Astrocyte of the spinal cord (primary cell): ENCODE data around the gene OR2T5.
"Not testable (repeated sequence)": the region's sequence is repeated elsewhere in the genome, so short reads cannot be mapped to it uniquely, and the experiment has no call there.

ENCODE experiments used
- DNase-seq: peaks from one replicate; pipeline ENCODE4 v3.0.0; 2011; ENCODE audit warnings: low read depth, low spot score
- H3K4me3 ChIP-seq: 2 replicates; pipeline ENCODE4 v1.5.1; 2011; ENCODE audit warnings: low read depth, mild to moderate bottlenecking, low read length, moderate library complexity
- in situ Hi-C: cut with HindIII; loops from 2 replicates; pipeline ENCODE4 v1.10.0; 2017; ENCODE audit warnings: low sequenced_read_pairs
- TF ChIP-seq, protein P1 (sequence below): IDR thresholded peaks from 2 replicates; pipeline ENCODE4 v1.5.1; 2012; ENCODE audit warnings: low read depth, mild to moderate bottlenecking, low read length, inconsistent platforms

The OR2T5 gene

DNA sequence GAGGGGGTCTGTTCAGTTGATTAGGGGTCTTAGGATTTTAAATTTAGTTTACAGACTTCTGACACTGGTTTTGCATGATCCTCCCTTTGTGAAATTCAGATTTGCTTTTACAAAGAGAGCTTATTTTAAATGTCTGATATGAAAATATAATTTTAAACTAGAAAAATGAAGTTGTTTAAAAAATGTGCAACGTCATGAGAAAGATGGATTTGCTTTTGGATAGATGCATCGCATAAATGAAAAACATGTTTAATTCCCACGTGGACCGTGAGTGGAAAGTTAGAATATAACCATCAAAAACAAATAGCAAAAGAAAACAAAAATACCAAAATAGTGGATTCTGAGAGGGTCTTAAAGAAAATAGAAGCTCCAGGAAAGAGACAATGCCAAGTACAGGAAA lies 17.2 kb upstream of the OR2T5 start:
- in situ Hi-C loops = no loop called here
- TF ChIP-seq, protein P1, sequence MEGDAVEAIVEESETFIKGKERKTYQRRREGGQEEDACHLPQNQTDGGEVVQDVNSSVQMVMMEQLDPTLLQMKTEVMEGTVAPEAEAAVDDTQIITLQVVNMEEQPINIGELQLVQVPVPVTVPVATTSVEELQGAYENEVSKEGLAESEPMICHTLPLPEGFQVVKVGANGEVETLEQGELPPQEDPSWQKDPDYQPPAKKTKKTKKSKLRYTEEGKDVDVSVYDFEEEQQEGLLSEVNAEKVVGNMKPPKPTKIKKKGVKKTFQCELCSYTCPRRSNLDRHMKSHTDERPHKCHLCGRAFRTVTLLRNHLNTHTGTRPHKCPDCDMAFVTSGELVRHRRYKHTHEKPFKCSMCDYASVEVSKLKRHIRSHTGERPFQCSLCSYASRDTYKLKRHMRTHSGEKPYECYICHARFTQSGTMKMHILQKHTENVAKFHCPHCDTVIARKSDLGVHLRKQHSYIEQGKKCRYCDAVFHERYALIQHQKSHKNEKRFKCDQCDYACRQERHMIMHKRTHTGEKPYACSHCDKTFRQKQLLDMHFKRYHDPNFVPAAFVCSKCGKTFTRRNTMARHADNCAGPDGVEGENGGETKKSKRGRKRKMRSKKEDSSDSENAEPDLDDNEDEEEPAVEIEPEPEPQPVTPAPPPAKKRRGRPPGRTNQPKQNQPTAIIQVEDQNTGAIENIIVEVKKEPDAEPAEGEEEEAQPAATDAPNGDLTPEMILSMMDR = no peak
- no peak for DNase-seq
- H3K4me3 ChIP-seq = no peak overlapping the region

DNA sequence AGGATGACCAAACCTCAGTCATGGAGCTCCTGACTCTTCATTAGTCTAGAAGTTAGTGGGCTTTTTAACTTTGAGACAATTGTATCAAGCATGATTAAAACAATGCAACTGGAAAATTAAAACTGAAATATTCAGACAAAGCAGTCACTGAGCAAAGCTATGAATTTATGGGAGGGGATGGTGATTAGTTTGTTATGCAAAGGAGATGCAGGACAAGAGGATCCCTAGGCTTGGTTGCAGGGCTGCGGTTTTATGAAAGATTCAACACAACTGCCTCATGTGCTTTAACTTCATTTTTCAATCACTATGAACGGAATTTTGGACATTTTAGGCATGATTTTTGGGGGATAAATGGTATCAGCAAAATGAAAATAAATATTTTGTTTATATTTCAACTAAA lies 16.3 kb upstream of the OR2T5 start:
- H3K4me3 ChIP-seq, DNase-seq, in situ Hi-C loops: not testable (repeated sequence)

DNA sequence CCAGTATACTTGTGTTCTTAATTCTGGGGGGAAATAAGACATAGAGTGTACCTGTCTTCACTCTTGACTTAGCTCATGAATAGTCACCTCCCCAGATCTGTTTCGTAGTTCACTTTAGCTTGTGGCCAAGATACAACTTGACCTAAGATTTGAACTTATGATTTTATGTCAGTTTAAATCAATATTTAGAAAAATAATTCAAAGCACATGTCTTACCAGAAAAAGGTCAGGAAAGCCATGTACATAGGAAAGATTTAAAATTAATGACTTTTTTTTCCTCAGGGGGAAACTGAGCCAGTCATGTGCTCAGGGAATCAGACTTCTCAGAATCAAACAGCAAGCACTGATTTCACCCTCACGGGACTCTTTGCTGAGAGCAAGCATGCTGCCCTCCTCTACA lies 15.3 kb upstream of the OR2T5 start, which contains the start of gene OR2T3:
Gene OR2T3, plus strand, starts transcription at position 301 of the 400 bp plus-strand sequence. Its CDS starts 0 bp downstream, at position 301.
- DNase-seq, H3K4me3 ChIP-seq, in situ Hi-C loops: not testable (repeated sequence)

DNA sequence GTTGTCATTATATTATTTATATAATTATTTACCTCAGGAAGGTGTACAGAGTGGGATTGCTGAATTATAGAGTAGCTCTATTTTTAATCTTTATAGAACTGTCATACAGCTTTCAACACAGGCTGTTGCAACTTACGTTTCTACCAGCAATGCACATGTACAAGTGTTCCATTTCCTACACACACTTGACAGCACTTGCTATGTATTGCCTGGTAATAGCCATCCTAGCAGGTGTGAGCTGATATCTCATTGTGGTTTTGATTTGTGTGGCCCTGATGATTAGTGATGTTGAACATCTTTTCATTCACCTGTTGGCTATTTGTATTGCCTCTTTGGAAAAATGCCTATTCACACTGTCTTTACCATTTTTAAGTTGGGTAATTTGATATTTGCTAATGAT lies 12.7 kb upstream of the OR2T5 start:
- H3K4me3 ChIP-seq, DNase-seq, in situ Hi-C loops: not testable (repeated sequence)

DNA sequence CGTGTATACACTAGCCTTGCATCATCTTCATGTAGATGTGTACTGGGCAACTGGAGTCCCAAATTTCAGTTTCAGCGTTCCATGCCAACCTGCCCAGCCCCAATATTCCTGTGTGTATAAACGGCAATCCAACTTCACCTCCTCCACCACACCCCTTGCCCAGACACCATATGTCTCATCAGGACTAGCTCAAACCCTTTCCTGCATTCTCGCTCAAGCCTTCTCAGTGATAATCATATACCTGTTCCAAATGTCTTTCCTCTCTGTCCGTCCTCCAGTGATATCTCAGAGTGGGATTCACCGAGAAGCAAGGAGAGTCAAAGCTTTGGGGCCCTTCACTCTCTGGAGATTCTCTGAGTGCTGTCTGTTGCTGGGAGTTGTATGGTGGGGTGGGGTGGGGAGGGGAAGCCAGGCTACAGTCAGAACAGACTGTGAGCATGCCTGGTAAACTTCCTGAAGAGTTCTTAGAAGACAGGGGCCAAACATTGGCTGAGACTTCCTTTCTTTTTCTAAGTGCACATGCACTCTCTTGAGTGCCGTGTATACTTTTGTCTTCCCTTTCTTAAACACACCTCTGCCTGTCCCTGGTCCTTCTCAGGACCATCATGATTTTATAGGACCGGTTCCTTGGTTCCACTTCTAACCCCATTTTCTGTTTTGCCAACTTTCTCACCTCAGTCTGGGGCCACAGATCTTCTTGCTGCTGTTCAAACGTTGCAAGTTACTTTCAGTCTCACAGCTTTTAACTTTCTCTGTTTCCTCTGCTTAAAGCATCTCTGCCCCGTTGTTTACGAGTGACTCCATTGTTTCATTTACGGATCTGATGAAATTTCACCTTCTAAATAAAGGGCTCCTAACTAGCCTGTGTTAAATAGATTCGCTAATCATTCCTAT lies 6.5 kb upstream of the OR2T5 start:
- DNase-seq, in situ Hi-C loops, H3K4me3 ChIP-seq: not testable (repeated sequence)

DNA sequence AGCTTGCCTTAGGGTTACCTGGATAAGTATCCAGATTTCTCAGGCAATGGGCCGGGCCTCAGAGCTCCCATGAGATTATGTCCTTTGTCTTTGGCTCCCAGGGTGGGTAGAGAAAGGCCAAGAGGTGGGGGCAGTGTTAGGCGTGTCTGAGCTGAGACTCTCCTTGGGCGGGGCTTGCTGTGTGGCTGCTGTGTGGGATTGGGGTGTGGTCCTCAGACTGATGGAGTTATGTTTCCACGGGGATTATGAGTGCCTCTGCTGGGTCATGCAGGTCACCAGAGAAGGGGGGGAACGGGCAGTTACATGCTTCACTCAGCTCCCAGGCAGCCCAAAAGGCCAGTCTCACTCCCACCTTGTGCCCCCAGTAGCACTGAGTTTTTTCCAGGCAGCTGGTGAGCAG lies 8.3 kb downstream of the OR2T5 start:
- DNase-seq, H3K4me3 ChIP-seq, in situ Hi-C loops: not testable (repeated sequence)

DNA sequence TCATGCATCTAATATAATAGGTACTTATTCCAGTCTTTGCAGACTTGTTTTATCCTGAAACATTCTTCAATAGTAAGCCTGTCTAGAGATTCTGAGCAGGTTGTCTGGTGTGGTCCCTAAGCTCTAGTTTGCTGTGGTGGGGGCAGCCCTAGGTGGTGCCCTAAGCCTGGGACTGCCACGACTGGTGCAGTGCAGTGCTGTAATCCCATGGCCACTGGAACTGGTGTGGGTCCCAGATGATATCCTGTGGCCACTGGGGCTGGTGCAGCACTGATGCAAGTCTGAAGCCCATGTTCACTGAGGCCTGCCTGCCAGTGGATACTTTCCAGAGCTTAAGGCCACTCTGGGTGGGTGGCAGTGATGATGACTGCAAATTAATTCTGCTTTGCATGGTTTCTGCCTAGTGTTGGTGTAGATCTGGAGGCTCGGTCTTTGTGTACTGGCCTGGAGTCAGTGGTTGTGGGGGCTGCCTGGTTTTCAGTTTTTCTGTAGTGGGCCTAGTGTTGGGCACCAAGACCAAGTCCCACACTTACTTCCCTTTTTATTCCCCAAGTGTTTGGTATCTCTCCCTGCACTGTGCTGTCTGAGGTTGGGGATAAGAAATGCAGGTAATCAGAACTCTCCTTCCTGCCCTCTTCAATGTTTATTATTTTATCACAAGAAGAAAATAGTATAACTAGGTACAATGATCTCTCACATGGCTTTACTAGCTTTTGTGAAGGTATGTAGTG lies 12.1 kb downstream of the OR2T5 start:
- DNase-seq, in situ Hi-C loops, H3K4me3 ChIP-seq: not testable (repeated sequence)

DNA sequence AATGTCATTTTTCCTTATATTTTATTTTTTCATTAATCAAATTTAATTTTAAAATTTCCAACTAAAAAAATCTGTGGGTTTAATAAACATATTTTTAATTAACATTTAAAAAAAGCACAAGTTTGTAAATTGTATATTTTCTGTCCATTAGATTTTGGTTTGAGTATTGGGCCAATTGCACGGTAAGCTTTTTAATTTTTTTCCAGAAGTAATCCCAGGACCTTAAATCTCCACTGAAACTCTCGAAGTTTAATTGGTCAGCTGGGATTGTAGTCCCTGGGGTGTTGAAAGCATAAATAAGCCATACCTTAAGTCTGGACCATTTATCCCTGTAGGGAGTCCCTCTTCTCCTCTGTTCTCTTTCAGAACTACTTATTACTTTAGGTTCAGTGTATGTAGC lies 19.4 kb downstream of the OR2T5 start, which contains the start of gene OR2G6:
Gene OR2G6, plus strand, starts transcription at position 301 of the 400 bp plus-strand sequence. CDS start 13,574 bp downstream, outside the sequence.
- in situ Hi-C loops, DNase-seq, H3K4me3 ChIP-seq: not testable (repeated sequence)

DNA sequence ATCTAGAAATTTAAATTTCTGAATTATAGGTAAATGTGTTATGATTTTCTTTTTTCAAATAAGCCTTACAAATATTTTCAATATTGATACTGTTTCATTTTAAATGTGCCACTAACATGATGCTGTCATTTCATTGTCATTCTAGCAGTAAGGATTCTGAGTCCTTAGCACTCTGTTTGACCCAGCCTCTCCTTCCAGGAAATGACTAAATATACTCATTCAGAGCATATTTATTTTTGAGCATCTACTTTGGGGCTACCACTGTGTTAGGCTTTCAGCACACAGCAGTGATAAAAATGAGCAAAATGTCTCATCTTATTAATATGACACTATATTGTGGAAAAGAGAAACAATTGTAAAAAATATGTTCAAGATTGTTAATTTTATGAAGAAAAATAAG lies 21.8 kb downstream of the OR2T5 start:
- DNase-seq, H3K4me3 ChIP-seq, in situ Hi-C loops: not testable (repeated sequence)

DNA sequence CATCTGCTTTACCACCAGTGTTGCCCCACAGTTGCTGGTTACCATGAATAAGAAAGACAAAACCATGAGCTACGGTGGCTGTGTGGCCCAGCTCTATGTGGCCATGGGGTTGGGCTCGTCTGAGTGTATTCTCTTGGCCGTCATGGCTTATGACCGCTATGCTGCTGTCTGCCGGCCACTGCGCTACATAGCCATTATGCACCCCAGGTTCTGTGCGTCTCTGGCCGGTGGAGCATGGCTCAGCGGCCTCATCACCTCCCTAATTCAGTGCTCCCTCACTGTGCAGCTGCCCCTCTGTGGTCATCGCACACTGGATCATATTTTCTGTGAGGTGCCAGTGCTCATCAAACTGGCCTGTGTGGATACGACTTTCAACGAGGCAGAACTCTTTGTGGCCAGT lies 33.5 kb downstream of the OR2T5 start:
- TF ChIP-seq, protein P1 = no peak
- in situ Hi-C loops = no loop called here
- no peak overlapping the region for H3K4me3 ChIP-seq
- no peak for DNase-seq

DNA sequence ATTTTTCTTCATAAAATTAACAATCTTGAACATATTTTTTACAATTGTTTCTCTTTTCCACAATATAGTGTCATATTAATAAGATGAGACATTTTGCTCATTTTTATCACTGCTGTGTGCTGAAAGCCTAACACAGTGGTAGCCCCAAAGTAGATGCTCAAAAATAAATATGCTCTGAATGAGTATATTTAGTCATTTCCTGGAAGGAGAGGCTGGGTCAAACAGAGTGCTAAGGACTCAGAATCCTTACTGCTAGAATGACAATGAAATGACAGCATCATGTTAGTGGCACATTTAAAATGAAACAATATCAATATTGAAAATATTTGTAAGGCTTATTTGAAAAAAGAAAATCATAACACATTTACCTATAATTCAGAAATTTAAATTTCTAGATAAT lies 49.1 kb downstream of the OR2T5 start:
- in situ Hi-C loops, H3K4me3 ChIP-seq, DNase-seq: not testable (repeated sequence)
